K562 (cell line): Measurements from ENCODE around the gene PAQR4. TPM values are rescaled to one million over a fixed set of nuclear protein-coding genes. Genes with fewer than 3 reads are reported as not detected.

Experiments
- ATAC-seq: fragments of 200-7000 bp; cut with Tn5 transposase; 3 replicates; pipeline ENCODE4 v1.9.1; 2020; ENCODE audit warnings: moderate library complexity
- BruUV-seq: library from RNA; stranded (reverse); fragments of 400-500 nt; replicated peaks from 2 replicates; lab custom pipeline; 2021; lab: Mats Ljungman, UMichigan
- CTCF ChIA-PET: fragments of 300-600 bp; formaldehyde crosslinking; extraction: SDS; loops from one replicate; lab custom pipeline; 2021; ENCODE audit warnings: low intra/inter-chr PET ratio; lab: Yijun Ruan, JAX
- POLR2A ChIA-PET: fragments of 300-600, 350-650 bp; sonication (Branson Sonifier 250); formaldehyde crosslinking; extraction: SDS; loops from one replicate; lab custom pipeline; 2021; ENCODE audit warnings: antibody characterized with exemption, inconsistent platforms; lab: Yijun Ruan, JAX
- DNase-seq, 4 experiments: peaks; one replicate each; pipeline versions ENCODE4 v3.0.0 to v3.0.0-alpha.2; 2011 to 2018; ENCODE audit warnings: low spot score in 3 of 4, mixed read lengths in 3 of 4; ENCODE audit errors: extremely low read depth in 1 of 4
- FAIRE-seq: peaks from 2 replicates; lab custom pipeline; 2011; peaks lifted over from hg19 to GRCh38; lab: Jason Lieb, UNC
- H2AFZ ChIP-seq: 2 replicates; pipeline ENCODE4 v1.6.0; 2011; ENCODE audit warnings: low read depth, low read length, control low read depth, inconsistent platforms
- H3K27ac ChIP-seq: fragments of 200-600 bp; 3 replicates; pipeline ENCODE4 v1.8.0; 2011; ENCODE audit warnings: low read depth, mild to moderate bottlenecking, control low read depth, inconsistent platforms, low read length, moderate library complexity, mixed read lengths; ENCODE audit errors: extremely low read depth
- H3K27me3 ChIP-seq, 2 experiments: fragments of 300-600 bp in 1 of 2; 2 replicates in 1 of 2; 3 replicates in 1 of 2; pipeline versions ENCODE4 v1.6.0 to v1.8.0; 2011; ENCODE audit warnings: inconsistent platforms in 2 of 2, low read length in 2 of 2, mild to moderate bottlenecking in 1 of 2, mixed read lengths in 1 of 2, moderate library complexity in 1 of 2; ENCODE audit not compliant: control insufficient read depth in 2 of 2, insufficient read depth in 2 of 2
- H3K36me3 ChIP-seq: fragments of 300-600 bp; 3 replicates; pipeline ENCODE4 v1.8.0; 2011; ENCODE audit warnings: mild to moderate bottlenecking, low read length, inconsistent platforms; ENCODE audit not compliant: control insufficient read depth, insufficient read depth
- H3K4me1 ChIP-seq, 2 experiments: fragments of 200-600 bp in 1 of 2; replicated peaks in 1 of 2; 2 replicates in 1 of 2; 3 replicates in 1 of 2; pipeline versions ENCODE4 v1.5.1 to v1.8.0; 2011; ENCODE audit warnings: inconsistent platforms in 2 of 2, low read length in 2 of 2, mild to moderate bottlenecking in 1 of 2, mixed read lengths in 1 of 2, moderate library complexity in 1 of 2; ENCODE audit not compliant: control insufficient read depth in 2 of 2, insufficient read depth in 2 of 2
- H3K4me2 ChIP-seq: 2 replicates; pipeline ENCODE4 v1.6.1; 2011; ENCODE audit warnings: low read length, control low read depth, inconsistent platforms, mixed read lengths; ENCODE audit not compliant: insufficient read depth
- H3K4me3 ChIP-seq: fragments of 200-600 bp; sonication (generic), shearing (Covaris generic); 2 replicates; pipeline ENCODE4 v1.5.1; 2016; ENCODE audit warnings: control low read depth, inconsistent platforms
- H3K79me2 ChIP-seq: fragments of 200-600 bp; 3 replicates; pipeline ENCODE4 v1.8.0; 2011; ENCODE audit warnings: low read length, inconsistent platforms; ENCODE audit not compliant: control insufficient read depth, insufficient read depth
- H3K9ac ChIP-seq, 2 experiments: 2 replicates each; pipeline versions ENCODE4 v1.6.0 to v1.6.1; 2011; ENCODE audit warnings: low read depth in 2 of 2, low read length in 2 of 2, control low read depth in 1 of 2, inconsistent platforms in 1 of 2, mild to moderate bottlenecking in 1 of 2, mixed read lengths in 1 of 2; ENCODE audit not compliant: insufficient read depth in 1 of 2
- H3K9me1 ChIP-seq: one replicate; pipeline ENCODE4 v1.6.0; 2011; ENCODE audit warnings: inconsistent platforms, mild to moderate bottlenecking, low read length, moderate library complexity; ENCODE audit not compliant: control insufficient read depth, insufficient read depth
- H3K9me3 ChIP-seq: replicated peaks from 2 replicates; pipeline ENCODE4 v1.5.1; 2011; ENCODE audit warnings: low read depth, low read length, inconsistent platforms; ENCODE audit not compliant: control insufficient read depth, insufficient read depth
- H4K20me1 ChIP-seq: replicated peaks from 2 replicates; pipeline ENCODE4 v1.6.1; 2011; ENCODE audit warnings: low read length, inconsistent platforms, mixed read lengths; ENCODE audit not compliant: control insufficient read depth, insufficient read depth
- ARID2 ChIP-seq: fragments of 450-650 bp; IDR thresholded peaks from 2 replicates; pipeline ENCODE4 v1.6.1; 2017; ENCODE audit warnings: antibody characterized with exemption, mild to moderate bottlenecking
- CTCFL ChIP-seq: IDR thresholded peaks from 2 replicates; pipeline ENCODE4 v1.6.1; 2011; ENCODE audit warnings: borderline replicate concordance, low read depth, mild to moderate bottlenecking, moderate library complexity, low read length; ENCODE audit not compliant: insufficient read depth, poor library complexity, severe bottlenecking
- E4F1 ChIP-seq: fragments of 250-450 bp; sonication (Bioruptor Pico); IDR thresholded peaks from 2 replicates; pipeline ENCODE4 v1.5.0; 2021; ENCODE audit warnings: mild to moderate bottlenecking, borderline replicate concordance
- EP400 ChIP-seq: fragments of 450-650 bp; IDR thresholded peaks from 2 replicates; pipeline ENCODE4 v1.6.1; 2017; ENCODE audit warnings: antibody characterized with exemption, mild to moderate bottlenecking, moderate library complexity
- HDAC6 ChIP-seq: IDR thresholded peaks from 2 replicates; pipeline ENCODE4 v1.6.1; 2012; ENCODE audit warnings: low read depth, mild to moderate bottlenecking, control low read depth, inconsistent platforms, low read length, moderate library complexity
- KAT7 ChIP-seq: sonication (generic); formaldehyde crosslinking; IDR thresholded peaks from 2 replicates; pipeline ENCODE4 v1.8.0; 2022; ENCODE audit warnings: missing genetic modification reagents, mild to moderate bottlenecking, borderline replicate concordance
- MAFK ChIP-seq: IDR thresholded peaks from 2 replicates; pipeline ENCODE4 v1.6.1; 2011; ENCODE audit warnings: low read length, improper control_type of control experiment
- NFIC ChIP-seq: fragments of 450-650 bp; IDR thresholded peaks from 2 replicates; pipeline ENCODE4 v1.6.1; 2017; ENCODE audit warnings: mild to moderate bottlenecking, inconsistent platforms
- RAD51 ChIP-seq: fragments of 450-650 bp; IDR thresholded peaks from 2 replicates; pipeline ENCODE4 v1.7.1; 2016; ENCODE audit warnings: low read depth, mild to moderate bottlenecking, borderline replicate concordance
- RB1 ChIP-seq: fragments of 450-650 bp; IDR thresholded peaks from 2 replicates; pipeline ENCODE4 v1.6.1; 2017; ENCODE audit warnings: low read depth, mild to moderate bottlenecking
- TOE1 ChIP-seq, 2 experiments: fragments of 450-650 bp in 1 of 2; sonication (generic) in 1 of 2; formaldehyde crosslinking in 1 of 2; IDR thresholded peaks; 2 replicates each; pipeline versions ENCODE4 v1.7.1 to v1.8.0; 2016 to 2022; ENCODE audit warnings: borderline replicate concordance in 2 of 2, mild to moderate bottlenecking in 2 of 2, antibody characterized with exemption in 1 of 2, inconsistent platforms in 1 of 2, low read depth in 1 of 2, missing genetic modification reagents in 1 of 2, moderate library complexity in 1 of 2
- TRIM28 ChIP-seq: fragments of 450-650 bp; IDR thresholded peaks from 2 replicates; pipeline ENCODE4 v1.6.1; 2017
- ZBTB11 ChIP-seq, 3 experiments: fragments of 200-800 bp in 1 of 3; fragments of 250-450 bp in 1 of 3; fragments of 450-650 bp in 1 of 3; sonication (Bioruptor Pico) in 1 of 3; sonication (Bioruptor generic) in 1 of 3; formaldehyde crosslinking in 1 of 3; IDR thresholded peaks; 2 replicates each; pipeline versions ENCODE4 v1.6.1 to v1.8.0; 2016 to 2022; ENCODE audit warnings: mild to moderate bottlenecking in 2 of 3, missing genetic modification characterization in 2 of 3, missing compliant biosample characterization in 1 of 3, moderate library complexity in 1 of 3
- WGBS: fragments of 100-300 bp; shearing (Covaris generic); methylation state at CpG from one replicate; pipeline ENCODE4 v1.1.6; 2016; ENCODE audit warnings: low coverage, mixed read lengths; ENCODE audit not compliant: insufficient coverage; ENCODE audit errors: missing lambda C conversion rate; 5-methylcytosine and 5-hydroxymethylcytosine counted together
- in situ Hi-C: fragments of 300-500 bp; cut with MboI; formaldehyde crosslinking; loops from 4 replicates; pipeline ENCODE4 v1.15.0; 2018; ENCODE audit warnings: inconsistent platforms, mixed read lengths
- intact Hi-C: fragments of 100-400 bp; cut with micrococcal nuclease; formaldehyde crosslinking; loops from 2 replicates; pipeline ENCODE4 v1.14.2; 2022
- polyA plus RNA-seq, 8 experiments: library from polyadenylated mRNA; depleted of rRNA in 4 of 8; stranded (reverse) in 5 of 8; unstranded in 3 of 8; fragments of >200 nt; fragmentation: Nextera tagmentation in 2 of 8; fragmentation: Illumina TruSeq in 1 of 8; extraction: Ambion mirVana in 2 of 8; extraction: Trizol in 1 of 8; gene quantifications; 2 replicates each; pipeline versions ENCODE4 v1.2.1 to v1.2.3, GENCODE V29; 2011 to 2014; ENCODE audit warnings: inconsistent platforms in 1 of 8, missing spikeins in 1 of 8
- total RNA-seq, 7 experiments: library from RNA; depleted of rRNA in 6 of 7; stranded (reverse); fragments of >200 nt in 6 of 7; fragmentation: Illumina TruSeq in 2 of 7; extraction: Trizol in 2 of 7; gene quantifications; 2 replicates each; pipeline versions ENCODE4 v1.2.1 to v1.2.3, GENCODE V29; 2011 to 2021; ENCODE audit warnings: low replicate concordance in 1 of 7

Gene PAQR4
- total and polyA plus RNA-seq, 9 of the 15 experiments (the other 6 are each of a cell fraction or from before 2014, with no cell fraction given), result 0.62 to 40.4 (median 19.5) TPM

- Histone ChIP-seq H3K36me3 (no peaks in the 10 kb centered on the region), H3K9me3 (no peaks in the 10 kb centered on the region), H2AFZ (no peak overlapping the region), H4K20me1 (0 out of 2 replicates have a peak, but pooled peaks cover 10% of the 10 kb centered on the region), H3K4me3 (no peak overlapping the region), H3K9me1 (no peaks in the 10 kb centered on the region), H3K4me1 (peaks cover 0 to 48% of the 10 kb centered on the region in 2 experiments; a peak in 3 of 5 replicates), H3K9ac (peak overlapping the region in 1 of 2 experiments; percentile 81; a peak in 2 of 4 replicates), H3K27me3 (peaks cover 12 to 33% of the 10 kb centered on the region in 2 experiments), H3K79me2 (no peaks in the 10 kb centered on the region), H3K27ac (no peak overlapping the region), H3K4me2 (no peak overlapping the region)
- in situ Hi-C loops (no loop called here), intact Hi-C loops (no loop called here)
- ATAC-seq (peak; percentile 91), FAIRE-seq (peak; percentile 62), DNase-seq (peak in 3 of 4 experiments; percentile 43 to 59 (median 44))
- BruUV-seq, result no TSS peak
- WGBS, result 14% methylated on average over 16 of the region's 16 CpGs
- ChIA-PET CTCF (interaction anchor here (1.1 kb wide), 1 partner anchor 11 kb away, joined by 4 read pairs; no protein-coding TSS in a partner anchor), POLR2A (interaction anchor here (0.6 to 1.8 kb wide), 4 partner anchors 11 to 239 kb away, joined by 3 to 6 read pairs (median 4); no protein-coding TSS in a partner anchor)
- TF ChIP-seq RB1 (0 out of 2 replicates have a peak, but pooled peaks have one; percentile 29), ZBTB11 (CRISPR knock-in tag; IDR thresholded peaks at IDR 0.05) (no peak), MAFK (no peak), KAT7 (no peak), CTCFL (peak; percentile 33), E4F1 (CRISPR knock-in tag) (no peak), TRIM28 (no peak), ARID2 (no peak), EP400 (no peak), RAD51 (no peak), TOE1 (IDR thresholded peaks at IDR 0.05; ENCODE audit: borderline replicate concordance) (no peak), TOE1 (CRISPR knock-in tag; IDR thresholded peaks at IDR 0.05; ENCODE audit: borderline replicate concordance, low read depth) (no peak), NFIC (no peak), HDAC6 (no peak)
Measured at GRCh38 chr16:2950773-2951172, 18.4 kb upstream of the PAQR4 start.
